Measurements from ENCODE around the gene RNF213. TPM values are rescaled to one million over a fixed set of nuclear protein-coding genes. Genes with fewer than 3 reads are reported as not detected.

RNF213 gene
- total and polyA plus RNA-seq, 4 donors = 18.2 to 104 (median 33.5) TPM

GRCh38 chr17:80286638-80286960 lies 25.9 kb downstream of the RNF213 start:
- no peak for TF ChIP-seq RXRA (IDR thresholded peaks at IDR 0.05)
- no peak for TF ChIP-seq NR2F2 (IDR thresholded peaks at IDR 0.05)
- no peak for TF ChIP-seq HNF4G (IDR thresholded peaks at IDR 0.05)
- TF ChIP-seq MAX (IDR thresholded peaks at IDR 0.05) = no peak
- TF ChIP-seq HNF4A (conservative IDR thresholded peaks at IDR 0.05) = no peak
- TF ChIP-seq YY1 (IDR thresholded peaks at IDR 0.05) = no peak
- no peak for TF ChIP-seq RAD21 (IDR thresholded peaks at IDR 0.05)
- TF ChIP-seq FOXA1 (IDR thresholded peaks at IDR 0.05) = no peak
- TF ChIP-seq EGR1 (IDR thresholded peaks at IDR 0.05; ENCODE audit: low read depth in 2 of 2) = no peak
- no peak for TF ChIP-seq FOXA2 (IDR thresholded peaks at IDR 0.05)
- no peaks in the 10 kb centered on the region for H3K27me3 ChIP-seq (ENCODE audit: control insufficient read depth in 4 of 4, insufficient read depth in 4 of 4, low read length in 3 of 4)
- no peak overlapping the region for H3K9ac ChIP-seq (ENCODE audit: low read depth in 1 of 2, low read length in 2 of 2)
- H3K9me3 ChIP-seq (ENCODE audit: control insufficient read depth in 4 of 4, low read length in 3 of 4) = no peaks in the 10 kb centered on the region
- H3K4me3 ChIP-seq (ENCODE audit: low read depth in 1 of 3, low read length in 3 of 3) = no peak overlapping the region
- 95% methylated on average over 5 of the region's 5 CpGs for WGBS
- no peak for DNase-seq (ENCODE audit: low spot score)
- H3K36me3 ChIP-seq (ENCODE audit: control insufficient read depth in 4 of 4, insufficient read depth in 3 of 4, low read depth in 1 of 4, low read length in 3 of 4) = peaks cover 15 to 42% (median 25%) of the 10 kb centered on the region in 4 donors
- H3K27ac ChIP-seq (ENCODE audit: low read depth in 1 of 2, low read length in 2 of 2) = no peak overlapping the region
- no peaks in the 10 kb centered on the region for H3K4me1 ChIP-seq (ENCODE audit: control insufficient read depth in 4 of 4, insufficient read depth in 4 of 4, low read length in 3 of 4)

GRCh38 chr17:80287038-80287437 lies 26.4 kb downstream of the RNF213 start:
- TF ChIP-seq SP1 (IDR thresholded peaks at IDR 0.05) = no peak
- TF ChIP-seq ATF3 (IDR thresholded peaks at IDR 0.05) = no peak
- no peak for TF ChIP-seq TAF1 (conservative IDR thresholded peaks at IDR 0.05)
- TF ChIP-seq, protein P1, sequence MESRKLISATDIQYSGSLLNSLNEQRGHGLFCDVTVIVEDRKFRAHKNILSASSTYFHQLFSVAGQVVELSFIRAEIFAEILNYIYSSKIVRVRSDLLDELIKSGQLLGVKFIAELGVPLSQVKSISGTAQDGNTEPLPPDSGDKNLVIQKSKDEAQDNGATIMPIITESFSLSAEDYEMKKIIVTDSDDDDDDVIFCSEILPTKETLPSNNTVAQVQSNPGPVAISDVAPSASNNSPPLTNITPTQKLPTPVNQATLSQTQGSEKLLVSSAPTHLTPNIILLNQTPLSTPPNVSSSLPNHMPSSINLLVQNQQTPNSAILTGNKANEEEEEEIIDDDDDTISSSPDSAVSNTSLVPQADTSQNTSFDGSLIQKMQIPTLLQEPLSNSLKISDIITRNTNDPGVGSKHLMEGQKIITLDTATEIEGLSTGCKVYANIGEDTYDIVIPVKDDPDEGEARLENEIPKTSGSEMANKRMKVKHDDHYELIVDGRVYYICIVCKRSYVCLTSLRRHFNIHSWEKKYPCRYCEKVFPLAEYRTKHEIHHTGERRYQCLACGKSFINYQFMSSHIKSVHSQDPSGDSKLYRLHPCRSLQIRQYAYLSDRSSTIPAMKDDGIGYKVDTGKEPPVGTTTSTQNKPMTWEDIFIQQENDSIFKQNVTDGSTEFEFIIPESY (IDR thresholded peaks at IDR 0.05) = no peak
- TF ChIP-seq MAX (IDR thresholded peaks at IDR 0.05) = no peak
- no peak for TF ChIP-seq CTCF (IDR thresholded peaks at IDR 0.05; ENCODE audit: low read depth, low read length, missing input control)
- TF ChIP-seq, protein P2, sequence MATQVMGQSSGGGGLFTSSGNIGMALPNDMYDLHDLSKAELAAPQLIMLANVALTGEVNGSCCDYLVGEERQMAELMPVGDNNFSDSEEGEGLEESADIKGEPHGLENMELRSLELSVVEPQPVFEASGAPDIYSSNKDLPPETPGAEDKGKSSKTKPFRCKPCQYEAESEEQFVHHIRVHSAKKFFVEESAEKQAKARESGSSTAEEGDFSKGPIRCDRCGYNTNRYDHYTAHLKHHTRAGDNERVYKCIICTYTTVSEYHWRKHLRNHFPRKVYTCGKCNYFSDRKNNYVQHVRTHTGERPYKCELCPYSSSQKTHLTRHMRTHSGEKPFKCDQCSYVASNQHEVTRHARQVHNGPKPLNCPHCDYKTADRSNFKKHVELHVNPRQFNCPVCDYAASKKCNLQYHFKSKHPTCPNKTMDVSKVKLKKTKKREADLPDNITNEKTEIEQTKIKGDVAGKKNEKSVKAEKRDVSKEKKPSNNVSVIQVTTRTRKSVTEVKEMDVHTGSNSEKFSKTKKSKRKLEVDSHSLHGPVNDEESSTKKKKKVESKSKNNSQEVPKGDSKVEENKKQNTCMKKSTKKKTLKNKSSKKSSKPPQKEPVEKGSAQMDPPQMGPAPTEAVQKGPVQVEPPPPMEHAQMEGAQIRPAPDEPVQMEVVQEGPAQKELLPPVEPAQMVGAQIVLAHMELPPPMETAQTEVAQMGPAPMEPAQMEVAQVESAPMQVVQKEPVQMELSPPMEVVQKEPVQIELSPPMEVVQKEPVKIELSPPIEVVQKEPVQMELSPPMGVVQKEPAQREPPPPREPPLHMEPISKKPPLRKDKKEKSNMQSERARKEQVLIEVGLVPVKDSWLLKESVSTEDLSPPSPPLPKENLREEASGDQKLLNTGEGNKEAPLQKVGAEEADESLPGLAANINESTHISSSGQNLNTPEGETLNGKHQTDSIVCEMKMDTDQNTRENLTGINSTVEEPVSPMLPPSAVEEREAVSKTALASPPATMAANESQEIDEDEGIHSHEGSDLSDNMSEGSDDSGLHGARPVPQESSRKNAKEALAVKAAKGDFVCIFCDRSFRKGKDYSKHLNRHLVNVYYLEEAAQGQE (IDR thresholded peaks at IDR 0.05) = no peak
- 83% methylated on average over 9 of the region's 9 CpGs for WGBS
- peaks cover 17 to 43% (median 27%) of the 10 kb centered on the region in 4 donors for H3K36me3 ChIP-seq (ENCODE audit: control insufficient read depth in 4 of 4, insufficient read depth in 3 of 4, low read depth in 1 of 4, low read length in 3 of 4)
- H3K9me3 ChIP-seq (ENCODE audit: control insufficient read depth in 4 of 4, low read length in 3 of 4) = no peaks in the 10 kb centered on the region
- no peak overlapping the region for H3K9ac ChIP-seq (ENCODE audit: low read depth in 1 of 2, low read length in 2 of 2)
- H3K27ac ChIP-seq (ENCODE audit: low read depth in 1 of 2, low read length in 2 of 2) = no peak overlapping the region
- no peak overlapping the region for H3K4me3 ChIP-seq (ENCODE audit: low read depth in 1 of 3, low read length in 3 of 3)
- no peak for DNase-seq (ENCODE audit: low spot score)
- no peaks in the 10 kb centered on the region for H3K4me1 ChIP-seq (ENCODE audit: control insufficient read depth in 4 of 4, insufficient read depth in 4 of 4, low read length in 3 of 4)
- H3K27me3 ChIP-seq (ENCODE audit: control insufficient read depth in 4 of 4, insufficient read depth in 4 of 4, low read length in 3 of 4) = no peaks in the 10 kb centered on the region

Measured in liver (tissue), 9 donors.